PC-9 (cell line): ENCODE data around the gene SNX6. TPM values are rescaled to one million over a fixed set of nuclear protein-coding genes. Genes with fewer than 3 reads are reported as not detected.

Experiments used
- BruUV-seq: library from RNA; stranded (reverse); fragments of 400-500 nt; replicated peaks from 2 replicates; lab custom pipeline; 2021; lab: Mats Ljungman, UMichigan
- CTCF ChIA-PET: fragments of 300-600 bp; sonication (Branson Sonifier 250); formaldehyde crosslinking; loops from one replicate; lab custom pipeline; 2022; ENCODE audit warnings: antibody characterized with exemption; lab: Charles Lee
- POLR2A ChIA-PET: fragments of 300-600 bp; sonication (Branson Sonifier 250); formaldehyde crosslinking; loops from one replicate; lab custom pipeline; 2022; ENCODE audit warnings: antibody characterized with exemption; ENCODE audit not compliant: unreplicated experiment; lab: Charles Lee
- DNase-seq, 2 experiments: peaks; one replicate each; pipeline versions ENCODE4 v3.0.0 to v3.0.0-alpha.2; 2015 to 2022; ENCODE audit warnings: mixed read lengths in 1 of 2
- H2AFZ ChIP-seq: fragments of 200-600 bp; sonication (generic); 2 replicates; pipeline ENCODE4 v1.8.1; 2017; ENCODE audit warnings: antibody characterized with exemption
- H3F3A ChIP-seq: fragments of 200-600 bp; sonication (generic); 2 replicates; pipeline ENCODE4 v1.8.1; 2017; ENCODE audit warnings: antibody characterized with exemption, mild to moderate bottlenecking, low read depth; ENCODE audit not compliant: insufficient read depth
- H3K27ac ChIP-seq: fragments of 200-600 bp; sonication (generic); 2 replicates; pipeline ENCODE4 v1.6.1; 2016; ENCODE audit warnings: mixed run types
- H3K27me3 ChIP-seq: fragments of 200-600 bp; sonication (generic); 2 replicates; pipeline ENCODE4 v1.6.1; 2016; ENCODE audit warnings: low read depth, mixed run types; ENCODE audit not compliant: insufficient read depth
- H3K36me3 ChIP-seq: fragments of 200-600 bp; sonication (generic); 2 replicates; pipeline ENCODE4 v1.6.1; 2016; ENCODE audit warnings: low read depth, mixed run types
- H3K4me1 ChIP-seq: fragments of 200-600 bp; sonication (generic); replicated peaks from 2 replicates; pipeline ENCODE4 v1.6.1; 2016; ENCODE audit warnings: mixed run types; ENCODE audit not compliant: insufficient read depth
- H3K4me2 ChIP-seq: fragments of 200-600 bp; sonication (generic); 2 replicates; pipeline ENCODE4 v1.6.1; 2017; ENCODE audit warnings: mixed run types
- H3K4me3 ChIP-seq: fragments of 200-600 bp; sonication (generic); 2 replicates; pipeline ENCODE4 v1.6.1; 2016; ENCODE audit warnings: mixed run types
- H3K79me2 ChIP-seq: fragments of 200-600 bp; sonication (generic); 2 replicates; pipeline ENCODE4 v1.6.1; 2017; ENCODE audit warnings: low read depth, mixed run types
- H3K9me2 ChIP-seq: fragments of 200-600 bp; sonication (generic); 2 replicates; pipeline ENCODE4 v1.8.1; 2017; ENCODE audit warnings: mild to moderate bottlenecking; ENCODE audit not compliant: insufficient read depth
- H3K9me3 ChIP-seq: fragments of 200-600 bp; sonication (generic); 2 replicates; pipeline ENCODE4 v1.8.1; 2016; ENCODE audit warnings: low read depth; ENCODE audit not compliant: insufficient read depth
- H4K20me1 ChIP-seq: fragments of 200-600 bp; sonication (generic); 2 replicates; pipeline ENCODE4 v1.8.1; 2017; ENCODE audit not compliant: insufficient read depth
- CTCF ChIP-seq: fragments of 200-600 bp; sonication (generic); conservative IDR thresholded peaks from 2 replicates; pipeline ENCODE4 v1.6.1; 2017; ENCODE audit warnings: mixed run types, antibody characterized with exemption, mild to moderate bottlenecking, moderate library complexity
- EZH2 ChIP-seq: fragments of 200-600 bp; sonication (generic); IDR thresholded peaks from 2 replicates; pipeline ENCODE4 v1.8.0; 2017; ENCODE audit warnings: antibody characterized with exemption, low read depth
- intact Hi-C: fragments of 100-400 bp; cut with micrococcal nuclease; formaldehyde crosslinking; loops from one replicate; pipeline ENCODE4 v1.10.0; 2022; ENCODE audit not compliant: unreplicated experiment
- total RNA-seq: library from RNA; stranded (reverse); gene quantifications from 2 replicates; pipeline ENCODE4 v1.2.3, GENCODE V29; 2021

The SNX6 gene
- total RNA-seq, 1 experiment from 2014 or later, result 51.8 TPM

GRCh38 chr14:34676516-34677211, 46.7 kb upstream of the SNX6 start:
- ChIA-PET CTCF (interaction anchor here (0.7 kb wide), 1 partner anchor 34 kb away, joined by 6 read pairs; no protein-coding TSS in a partner anchor), POLR2A (no interaction called here)
- Histone ChIP-seq H3K36me3 (no peaks in the 10 kb centered on the region), H3K4me2 (no peak overlapping the region), H3K4me1 (peaks cover 18% of the 10 kb centered on the region), H3K9me3 (no peaks in the 10 kb centered on the region), H3K9me2 (no peaks in the 10 kb centered on the region), H3K27ac (no peak overlapping the region), H3F3A (no peaks in the 10 kb centered on the region), H4K20me1 (no peaks in the 10 kb centered on the region), H3K27me3 (no peaks in the 10 kb centered on the region), H3K79me2 (no peaks in the 10 kb centered on the region), H3K4me3 (no peak overlapping the region), H2AFZ (no peak overlapping the region)
- intact Hi-C loops, result loop anchor here (5.0 to 10.0 kb wide), 2 partner anchors 36 to 198 kb away; partner anchors contain the start of genes BAZ1A and CFL2
- TF ChIP-seq CTCF (no peak), EZH2 (no peak)
- no peak for DNase-seq
- no TSS peak for BruUV-seq

DNA sequence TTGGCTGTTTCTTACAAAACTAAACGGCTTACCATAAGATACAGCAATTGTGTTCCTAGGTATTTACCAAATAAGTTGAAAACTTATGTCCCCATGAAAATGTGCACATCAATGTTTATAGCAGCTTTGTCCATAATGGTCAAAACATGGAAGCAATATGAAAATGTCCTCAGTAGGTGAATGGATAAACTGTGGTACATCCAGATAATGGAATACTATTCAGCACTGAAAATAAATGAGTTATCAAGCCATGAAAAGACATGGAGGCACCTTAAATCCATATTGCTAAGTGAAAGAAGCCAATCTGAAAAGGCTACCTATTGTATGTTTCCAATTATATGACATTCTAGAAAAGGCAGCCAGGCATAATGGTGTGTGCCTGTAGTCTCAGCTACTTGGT, 43.8 kb upstream of the SNX6 start:
- no peak for TF ChIP-seq CTCF
- no peak for TF ChIP-seq EZH2

GRCh38 chr14:34671716-34672115, 41.8 kb upstream of the SNX6 start:
- H4K20me1 ChIP-seq, result no peaks in the 10 kb centered on the region
- H3K4me1 ChIP-seq, result peaks cover 3% of the 10 kb centered on the region
- POLR2A ChIA-PET, result interaction anchor here (0.5 kb wide), 1 partner anchor 80 kb away, joined by 4 read pairs; no protein-coding TSS in a partner anchor
- no peaks in the 10 kb centered on the region for H3K9me2 ChIP-seq
- H3F3A ChIP-seq, result no peaks in the 10 kb centered on the region
- H2AFZ ChIP-seq, result no peak overlapping the region
- no peaks in the 10 kb centered on the region for H3K36me3 ChIP-seq
- CTCF ChIA-PET, result no interaction called here
- no peaks in the 10 kb centered on the region for H3K79me2 ChIP-seq
- no peak overlapping the region for H3K4me3 ChIP-seq
- no peaks in the 10 kb centered on the region for H3K9me3 ChIP-seq
- H3K27ac ChIP-seq, result no peak overlapping the region
- TF ChIP-seq CTCF (no peak), EZH2 (no peak)
- H3K27me3 ChIP-seq, result no peaks in the 10 kb centered on the region
- intact Hi-C loops, result loop anchor here (2.0 to 10.0 kb wide), 4 partner anchors 51 to 741 kb away; partner anchors contain the start of genes BAZ1A and FAM177A1
- no peak for DNase-seq
- BruUV-seq, result no TSS peak
- H3K4me2 ChIP-seq, result no peak overlapping the region

More for the DNA sequence above, 43.8 kb upstream of the SNX6 start:
- H3K9me2 ChIP-seq, result no peaks in the 10 kb centered on the region
- intact Hi-C loops, result loop anchor here (2.0 to 10.0 kb wide), 4 partner anchors 49 to 739 kb away; partner anchors contain the start of genes BAZ1A and FAM177A1
- no peaks in the 10 kb centered on the region for H3F3A ChIP-seq
- no peaks in the 10 kb centered on the region for H4K20me1 ChIP-seq
- H3K9me3 ChIP-seq, result no peaks in the 10 kb centered on the region
- no peak overlapping the region for H3K4me3 ChIP-seq
- H3K36me3 ChIP-seq, result no peaks in the 10 kb centered on the region
- no peak overlapping the region for H3K4me2 ChIP-seq
- H3K4me1 ChIP-seq, result peaks cover 18% of the 10 kb centered on the region
- H3K79me2 ChIP-seq, result no peaks in the 10 kb centered on the region
- ChIA-PET CTCF (no interaction called here), POLR2A (no interaction called here)
- H3K27me3 ChIP-seq, result no peaks in the 10 kb centered on the region
- BruUV-seq, result no TSS peak
- H3K27ac ChIP-seq, result no peak overlapping the region
- no peak overlapping the region for H2AFZ ChIP-seq
- no peak for DNase-seq
